Mesendoderm (in vitro differentiated cells): ENCODE data around the gene ANKEF1.
"Not testable (repeated sequence)": the region's sequence is repeated elsewhere in the genome, so short reads cannot be mapped to it uniquely, and the experiment has no call there.

ENCODE experiments used
- DNase-seq: peaks from one replicate; pipeline ENCODE4 v3.0.0; 2013
- H2AK5ac ChIP-seq: 2 replicates; pipeline ENCODE4 v1.6.1; 2013; ENCODE audit warnings: low read length, inconsistent platforms
- H2BK120ac ChIP-seq: 2 replicates; pipeline ENCODE4 v1.6.1; 2013; ENCODE audit warnings: low read depth, mild to moderate bottlenecking, low read length, moderate library complexity, mixed read lengths
- H2BK15ac ChIP-seq: replicated peaks from 2 replicates; pipeline ENCODE4 v1.6.1; 2013; ENCODE audit warnings: low read depth, mild to moderate bottlenecking, moderate library complexity
- H2BK5ac ChIP-seq: 2 replicates; pipeline ENCODE4 v1.6.1; 2013; ENCODE audit warnings: low read length, inconsistent platforms
- H3K18ac ChIP-seq: 2 replicates; pipeline ENCODE4 v1.6.1; 2013; ENCODE audit warnings: mild to moderate bottlenecking, low read length, mixed read lengths
- H3K23ac ChIP-seq: one replicate; pipeline ENCODE4 v1.6.1; 2013; ENCODE audit warnings: low read length
- H3K27ac ChIP-seq: 2 replicates; pipeline ENCODE4 v1.5.1; 2013; ENCODE audit warnings: low read depth, mild to moderate bottlenecking, inconsistent platforms, low read length, moderate library complexity
- H3K27me3 ChIP-seq: 2 replicates; pipeline ENCODE4 v1.6.1; 2013; ENCODE audit warnings: low read length, control low read depth, mild to moderate bottlenecking, inconsistent platforms; ENCODE audit not compliant: insufficient read depth, poor library complexity
- H3K36me3 ChIP-seq: 2 replicates; pipeline ENCODE4 v1.6.1; 2013; ENCODE audit warnings: low read length, inconsistent platforms; ENCODE audit not compliant: control insufficient read depth, insufficient read depth
- H3K4ac ChIP-seq: one replicate; pipeline ENCODE4 v1.6.1; 2013; ENCODE audit warnings: low read depth, mild to moderate bottlenecking, low read length, moderate library complexity
- H3K4me1 ChIP-seq: 2 replicates; pipeline ENCODE4 v1.6.1; 2013; ENCODE audit warnings: low read depth, low read length, inconsistent platforms; ENCODE audit not compliant: control insufficient read depth
- H3K4me2 ChIP-seq: 2 replicates; pipeline ENCODE4 v1.6.1; 2013; ENCODE audit warnings: low read length
- H3K4me3 ChIP-seq: 2 replicates; pipeline ENCODE4 v1.5.1; 2013; ENCODE audit warnings: mild to moderate bottlenecking, low read length
- H3K56ac ChIP-seq: one replicate; pipeline ENCODE4 v1.6.1; 2013; ENCODE audit warnings: low read length
- H3K79me1 ChIP-seq: 2 replicates; pipeline ENCODE4 v1.6.1; 2013; ENCODE audit warnings: low read length, inconsistent platforms
- H3K79me2 ChIP-seq: 2 replicates; pipeline ENCODE4 v1.6.1; 2013; ENCODE audit warnings: mild to moderate bottlenecking, low read length; ENCODE audit not compliant: control insufficient read depth, insufficient read depth
- H3K9ac ChIP-seq: 2 replicates; pipeline ENCODE4 v1.6.1; 2013; ENCODE audit warnings: low read length, inconsistent platforms
- H4K5ac ChIP-seq: one replicate; pipeline ENCODE4 v1.6.1; 2013; ENCODE audit warnings: low read length
- H4K8ac ChIP-seq: one replicate; pipeline ENCODE4 v1.6.1; 2013; ENCODE audit warnings: low read depth, mild to moderate bottlenecking, control low read depth, low read length, moderate library complexity
- WGBS: extraction: QIAGEN DNeasy Blood & Tissue Kit; methylation state at CpG from one replicate; pipeline ENCODE4 v1.1.7; 2013; ENCODE audit warnings: low lambda C conversion rate, missing lambda C conversion rate; ENCODE audit not compliant: insufficient coverage; ENCODE audit errors: extremely low coverage; 5-methylcytosine and 5-hydroxymethylcytosine counted together

The ANKEF1 gene

DNA sequence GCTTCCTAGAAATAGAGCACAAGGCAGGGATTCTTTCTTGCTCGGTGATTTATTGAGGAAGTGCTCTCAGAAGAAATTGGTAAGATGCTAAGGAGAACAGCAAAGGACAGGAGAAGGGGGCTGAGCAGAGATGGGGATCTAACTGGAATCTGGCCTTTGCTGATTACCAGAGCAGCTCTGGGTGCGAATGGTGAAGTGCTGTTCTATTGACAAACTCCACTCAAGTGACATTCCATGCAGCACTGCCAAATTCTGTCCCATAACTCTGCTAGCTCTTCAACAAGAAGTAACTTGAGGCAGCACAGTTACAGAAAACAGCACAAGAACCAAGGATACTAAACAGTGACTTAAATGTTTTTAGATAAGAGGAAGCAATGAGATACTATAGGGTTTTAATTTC, 13.8 kb upstream of the ANKEF1 start:
- Histone ChIP-seq H3K23ac (no peak overlapping the region), H3K79me1 (no peaks in the 10 kb centered on the region), H2AK5ac (no peak overlapping the region), H3K36me3 (no peaks in the 10 kb centered on the region), H3K56ac (no peak overlapping the region), H3K4me3 (no peak overlapping the region), H2BK120ac (no peak overlapping the region), H3K18ac (no peak overlapping the region), H4K8ac (no peak overlapping the region), H3K27me3 (no peaks in the 10 kb centered on the region), H2BK15ac (no peak overlapping the region), H3K27ac (no peak overlapping the region), H3K4me1 (no peaks in the 10 kb centered on the region), H3K4me2 (no peak overlapping the region), H4K5ac (no peak overlapping the region), H3K79me2 (no peaks in the 10 kb centered on the region), H3K9ac (no peak overlapping the region), H2BK5ac (no peak overlapping the region), H3K4ac (no peak overlapping the region)
- WGBS, result no CpG with 5 or more reads among the region's 2 CpGs
- DNase-seq, result no peak

DNA sequence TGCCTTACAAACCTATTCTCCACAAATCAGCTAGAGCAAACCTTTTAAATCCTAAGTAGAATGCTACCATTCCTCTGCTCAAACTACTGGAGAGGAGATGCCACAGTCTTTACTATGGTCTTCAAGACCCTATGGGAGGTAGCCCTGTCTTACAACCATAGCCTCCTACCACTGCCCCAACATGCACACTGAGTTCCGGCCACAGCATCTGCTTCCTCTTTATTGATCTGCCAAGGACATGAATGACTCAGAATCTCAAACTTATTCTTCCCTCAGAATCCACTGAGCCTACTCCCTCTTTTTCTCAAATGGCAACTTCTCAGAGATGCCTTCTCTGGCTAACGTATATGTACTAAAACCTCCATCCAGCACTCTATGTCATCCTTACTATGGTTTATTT, 12.2 kb upstream of the ANKEF1 start:
- Histone ChIP-seq H3K4me2 (no peak overlapping the region), H4K5ac (no peak overlapping the region), H2BK5ac (no peak overlapping the region), H3K56ac (no peak overlapping the region), H3K4me3 (no peak overlapping the region), H2BK120ac (no peak overlapping the region), H2AK5ac (no peak overlapping the region), H3K9ac (no peak overlapping the region), H3K4ac (no peak overlapping the region), H3K36me3 (no peaks in the 10 kb centered on the region), H3K27ac (no peak overlapping the region), H3K27me3 (no peaks in the 10 kb centered on the region), H3K23ac (no peak overlapping the region), H3K4me1 (no peaks in the 10 kb centered on the region), H3K18ac (no peak overlapping the region), H2BK15ac (no peak overlapping the region), H3K79me1 (no peaks in the 10 kb centered on the region), H3K79me2 (no peaks in the 10 kb centered on the region), H4K8ac (no peak overlapping the region)
- no CpG with 5 or more reads among the region's 2 CpGs for WGBS
- no peak for DNase-seq

DNA sequence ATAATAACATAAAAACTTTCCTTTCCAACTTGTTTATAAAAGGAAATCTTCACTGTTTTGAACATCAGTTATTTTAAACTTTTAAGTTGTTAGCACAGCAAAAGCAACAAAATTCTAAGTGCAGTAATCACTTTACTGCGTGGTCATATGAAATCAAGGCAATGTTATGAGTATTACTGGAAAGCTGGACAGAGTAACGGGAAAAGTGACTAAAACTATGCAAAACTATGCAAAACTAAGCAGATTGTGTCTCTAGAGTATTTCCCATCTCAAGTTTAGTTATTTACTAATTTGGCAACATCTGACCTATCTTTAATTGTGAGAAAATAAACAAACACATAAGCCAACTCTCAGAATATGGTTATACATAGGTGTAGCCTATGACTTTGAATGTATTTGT, 10.9 kb upstream of the ANKEF1 start:
- no peaks in the 10 kb centered on the region for H3K4me1 ChIP-seq
- H4K8ac ChIP-seq, result no peak overlapping the region
- H3K79me2 ChIP-seq, result no peaks in the 10 kb centered on the region
- no peak overlapping the region for H3K18ac ChIP-seq
- no peak overlapping the region for H3K4me3 ChIP-seq
- H3K56ac ChIP-seq, result no peak overlapping the region
- no peak overlapping the region for H3K23ac ChIP-seq
- no peak overlapping the region for H4K5ac ChIP-seq
- H3K36me3 ChIP-seq, result no peaks in the 10 kb centered on the region
- no CpG with 5 or more reads among the region's 2 CpGs for WGBS
- H3K4ac ChIP-seq, result no peak overlapping the region
- H2AK5ac ChIP-seq, result no peak overlapping the region
- H2BK15ac ChIP-seq, result no peak overlapping the region
- H3K27me3 ChIP-seq, result no peaks in the 10 kb centered on the region
- no peak overlapping the region for H3K4me2 ChIP-seq
- no peak for DNase-seq
- no peaks in the 10 kb centered on the region for H3K79me1 ChIP-seq
- no peak overlapping the region for H2BK5ac ChIP-seq
- no peak overlapping the region for H3K9ac ChIP-seq
- H2BK120ac ChIP-seq, result no peak overlapping the region
- H3K27ac ChIP-seq, result no peak overlapping the region

DNA sequence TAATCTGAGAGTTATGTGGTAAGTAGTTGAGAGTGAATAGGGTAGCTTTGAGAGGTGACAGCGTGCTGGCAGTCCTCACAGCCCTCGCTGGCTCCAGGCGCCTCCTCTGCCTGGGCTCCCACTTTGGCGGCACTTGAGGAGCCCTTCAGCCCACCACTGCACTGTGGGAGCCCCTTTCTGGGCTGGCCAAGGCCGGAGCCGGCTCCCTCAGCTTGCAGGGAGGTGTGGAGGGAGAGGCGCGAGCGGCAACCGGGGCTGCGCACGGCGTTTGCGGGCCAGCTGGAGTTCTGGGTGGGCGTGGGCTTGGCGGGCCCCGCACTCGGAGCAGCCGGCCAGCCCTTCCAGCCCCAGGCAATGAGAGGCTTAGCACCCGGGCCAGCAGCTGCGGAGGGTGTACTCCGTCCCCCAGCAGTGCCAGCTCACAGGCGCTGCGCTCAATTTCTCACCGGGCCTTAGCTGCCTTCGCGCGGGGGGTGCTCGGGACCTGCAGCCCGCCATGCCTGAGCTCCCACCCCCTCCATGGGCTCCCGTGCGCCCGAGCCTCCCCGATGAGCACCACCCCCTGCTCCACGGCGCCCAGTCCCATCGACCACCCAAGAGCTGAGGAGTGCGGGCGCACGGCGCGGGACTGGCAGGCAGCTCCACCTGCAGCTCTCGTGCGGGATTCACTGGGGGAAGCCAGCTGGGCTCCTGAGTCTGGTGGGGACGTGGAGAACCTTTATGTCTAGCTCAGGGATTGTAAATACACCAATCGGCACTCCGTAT, 3.2 kb upstream of the ANKEF1 start:
- H4K8ac ChIP-seq, H2BK120ac ChIP-seq, H2AK5ac ChIP-seq, H3K18ac ChIP-seq, H2BK15ac ChIP-seq, H2BK5ac ChIP-seq, H3K23ac ChIP-seq, H3K56ac ChIP-seq, H3K4ac ChIP-seq, H4K5ac ChIP-seq, H3K27me3 ChIP-seq, H3K36me3 ChIP-seq, H3K4me3 ChIP-seq, H3K4me1 ChIP-seq, H3K79me1 ChIP-seq, H3K79me2 ChIP-seq, H3K27ac ChIP-seq, DNase-seq, H3K9ac ChIP-seq, H3K4me2 ChIP-seq: not testable (repeated sequence)
- WGBS, result no CpG with 5 or more reads among the region's 47 CpGs

DNA sequence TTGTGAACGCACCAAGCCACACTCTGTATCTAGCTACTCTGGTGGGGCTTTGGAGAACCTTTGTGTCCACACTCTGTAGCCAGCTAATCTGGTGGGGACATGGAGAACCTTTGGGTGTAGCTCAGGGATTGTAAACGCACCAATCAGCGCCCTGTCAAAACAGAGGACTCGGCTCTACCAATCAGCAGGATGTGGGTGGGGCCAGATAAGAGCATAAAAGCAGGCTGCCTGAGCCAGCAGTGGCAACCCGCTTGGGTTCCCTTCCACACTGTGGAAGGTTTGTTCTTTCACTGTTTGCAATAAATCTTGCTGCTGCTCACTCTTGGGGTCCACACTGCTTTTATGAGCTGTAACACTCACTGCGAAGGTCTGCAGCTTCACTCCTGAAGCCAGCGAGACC, 2.5 kb upstream of the ANKEF1 start:
- not testable (repeated sequence) for H3K4me1 ChIP-seq, H3K4me2 ChIP-seq, H2BK15ac ChIP-seq, H3K79me1 ChIP-seq, H3K27ac ChIP-seq, H3K18ac ChIP-seq, H2BK120ac ChIP-seq, DNase-seq, H3K79me2 ChIP-seq, H3K4me3 ChIP-seq, H4K5ac ChIP-seq, H3K27me3 ChIP-seq, H3K36me3 ChIP-seq, H2AK5ac ChIP-seq, H2BK5ac ChIP-seq, H3K23ac ChIP-seq, H3K4ac ChIP-seq, H3K9ac ChIP-seq, H4K8ac ChIP-seq, H3K56ac ChIP-seq
- WGBS, result no CpG with 5 or more reads among the region's 7 CpGs
